NCI-H524 treated with DMSO at 0.1 percent for 48 hours (cell line): ENCODE data around the gene H2BK1.

Experiments used
- DNase-seq: peaks from one replicate; lab custom pipeline; 2025; lab: John Stamatoyannopoulos, UW

The H2BK1 gene

GRCh38 chr7:151245360-151246101, 35.2 kb upstream of the H2BK1 start:
- no peak for DNase-seq

- DNase-seq, result no peak
Observed at GRCh38 chr7:151244841-151245346, 34.6 kb upstream of the H2BK1 start.

DNA sequence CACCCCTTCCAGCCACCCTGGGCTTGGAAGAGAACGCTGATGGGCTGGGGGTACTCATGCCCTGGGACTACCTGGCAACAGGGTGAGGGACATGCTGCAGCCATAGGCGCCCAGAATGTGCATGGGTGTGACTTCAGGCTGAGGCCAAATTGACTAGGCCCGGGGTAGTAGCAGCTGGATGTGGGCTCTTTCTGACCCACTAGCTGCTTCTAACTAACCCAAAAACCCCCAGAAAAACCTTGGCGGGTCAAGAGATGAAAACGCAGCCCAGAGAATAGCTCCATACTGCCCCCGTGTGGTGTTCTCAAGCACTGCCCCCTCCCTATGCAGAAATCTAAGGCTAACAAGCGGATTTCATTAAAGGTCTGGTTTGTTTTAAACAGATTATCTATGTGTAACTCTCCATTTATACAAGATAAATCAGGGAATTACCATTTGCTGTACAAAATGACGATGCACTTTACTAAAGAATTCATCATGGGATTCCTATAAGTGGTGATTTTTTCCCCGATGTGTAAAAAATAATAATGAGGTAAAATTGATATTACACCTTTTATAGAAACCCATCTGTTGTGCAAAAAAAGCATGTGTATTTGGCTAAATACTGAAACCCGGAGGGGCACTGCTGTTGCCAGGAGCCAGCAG, 34.0 kb upstream of the H2BK1 start:
- no peak for DNase-seq

GRCh38 chr7:151243408-151244195, 33.3 kb upstream of the H2BK1 start:
- DNase-seq, result no peak

DNA sequence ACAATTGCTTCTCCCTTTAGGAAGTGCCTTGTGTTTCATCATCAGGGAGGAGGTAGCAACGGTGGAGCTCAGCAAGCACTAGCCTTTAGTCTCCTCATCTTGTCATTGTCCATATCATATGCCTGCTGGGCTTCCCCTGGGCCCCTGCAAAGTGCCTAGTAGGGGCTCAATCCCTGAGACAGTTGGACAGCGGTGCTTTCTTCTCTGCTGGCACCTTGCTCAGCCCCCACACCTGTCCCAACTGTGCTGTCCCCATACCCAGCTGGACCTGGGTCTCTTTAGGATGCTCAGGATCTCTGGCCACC, 32.7 kb upstream of the H2BK1 start:
- DNase-seq, result no peak

DNA sequence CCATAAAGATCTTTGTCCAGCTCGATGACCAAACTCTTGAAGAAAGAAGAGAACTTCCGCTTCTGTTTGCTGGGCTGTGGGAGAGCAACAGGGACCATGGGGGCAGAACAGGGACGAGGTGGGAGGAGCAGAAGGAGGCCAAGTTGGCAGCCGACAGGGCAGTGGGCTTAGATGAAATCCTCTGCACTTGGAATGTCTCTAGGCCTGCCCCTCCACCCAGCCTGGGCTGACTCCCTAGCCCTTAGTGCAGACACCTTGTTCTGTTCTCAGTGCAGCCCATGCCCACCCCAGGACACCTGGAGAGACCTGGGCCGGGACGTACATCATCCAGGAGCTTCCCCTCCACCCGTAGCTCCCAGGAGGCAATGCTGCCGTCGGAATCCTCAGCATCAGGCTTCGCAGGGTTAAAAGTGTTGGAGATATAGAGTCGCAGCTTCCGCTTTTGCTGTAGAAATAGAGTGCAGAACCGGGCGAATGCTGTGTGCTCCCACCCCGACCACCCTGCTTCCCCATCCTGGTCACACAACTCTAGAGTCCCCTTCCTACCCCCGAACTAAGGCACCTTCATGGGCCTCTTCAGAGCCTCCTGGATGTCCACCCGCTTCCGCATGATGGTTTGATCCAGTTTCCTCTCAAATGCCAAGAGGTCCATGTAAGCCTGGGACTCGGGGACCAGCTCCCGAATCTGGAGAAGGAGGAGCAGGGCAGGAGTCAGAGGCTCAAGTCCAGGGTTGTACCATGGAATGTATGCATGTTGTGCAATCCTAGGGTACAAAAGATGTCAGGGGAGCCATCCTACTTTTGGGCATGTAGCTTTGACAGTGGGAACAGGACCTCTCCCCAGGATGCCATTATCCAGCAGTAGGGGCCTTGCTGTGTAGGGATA, 32.1 kb upstream of the H2BK1 start:
- DNase-seq, result no peak

GRCh38 chr7:151241755-151242096, 31.4 kb upstream of the H2BK1 start:
- DNase-seq, result no peak

GRCh38 chr7:151240942-151241754, 30.9 kb upstream of the H2BK1 start:
- DNase-seq, result no peak

- no peak for DNase-seq
Observed at GRCh38 chr7:151240536-151240935, 30.2 kb upstream of the H2BK1 start.

DNA sequence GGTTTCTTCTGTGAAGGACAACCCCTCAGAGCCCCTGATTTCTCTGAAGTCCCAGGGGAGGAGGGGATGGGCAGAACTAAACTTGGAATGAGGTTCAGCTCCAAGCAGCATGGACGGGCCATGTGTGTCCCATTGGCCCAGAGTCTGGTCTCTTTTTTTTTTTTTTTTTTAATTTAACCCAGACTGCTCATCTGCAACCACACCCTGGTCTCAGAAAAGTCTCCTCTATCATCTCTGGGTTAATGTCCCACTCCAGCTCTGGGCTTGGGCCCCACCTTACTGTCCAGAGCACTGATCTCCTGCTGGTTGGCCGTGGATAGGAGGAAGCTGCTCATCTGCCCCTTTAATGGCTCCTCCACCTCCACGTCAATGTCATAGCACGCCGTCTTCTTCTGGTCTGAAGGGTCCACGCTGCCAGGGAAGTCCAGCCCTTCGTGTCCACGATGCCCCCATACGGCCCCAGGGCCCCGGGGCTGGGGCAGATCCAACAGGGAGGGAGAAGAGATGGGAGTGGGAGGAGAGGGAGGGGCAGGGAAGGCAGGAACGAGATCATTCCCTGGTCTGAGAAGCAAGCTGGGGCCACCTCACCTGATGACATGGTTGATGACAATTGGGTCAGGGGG, 29.7 kb upstream of the H2BK1 start:
- DNase-seq, result no peak

- no peak for DNase-seq
Observed at GRCh38 chr7:151238924-151239836, 28.9 kb upstream of the H2BK1 start.

GRCh38 chr7:151238190-151238810, 28.0 kb upstream of the H2BK1 start:
- DNase-seq, result no peak

GRCh38 chr7:151237244-151238189, 27.2 kb upstream of the H2BK1 start:
- DNase-seq, result no peak

DNA sequence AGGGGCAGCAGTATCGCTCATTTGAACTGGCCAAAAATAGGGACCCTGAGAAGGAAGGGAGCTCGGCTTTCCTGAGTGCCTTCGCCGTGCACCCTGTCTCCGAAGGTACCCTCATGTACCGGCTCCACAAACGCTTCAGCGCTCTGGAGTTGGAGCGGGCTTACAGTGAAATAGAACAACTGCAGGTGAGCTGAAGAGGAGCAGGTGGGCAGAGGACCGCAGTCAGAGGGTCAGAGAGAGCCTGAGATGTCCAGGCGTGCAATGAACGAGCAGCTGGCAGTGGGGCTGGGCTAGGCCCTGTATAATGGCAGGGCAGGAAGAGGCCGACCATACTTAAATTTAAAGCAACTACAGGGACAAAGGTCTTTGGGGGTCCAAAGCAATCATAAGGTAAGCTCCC, 26.1 kb upstream of the H2BK1 start:
- no peak for DNase-seq

- no peak for DNase-seq
Observed at GRCh38 chr7:151235091-151235787, 25.0 kb upstream of the H2BK1 start.

GRCh38 chr7:151233804-151234203, 23.5 kb upstream of the H2BK1 start:
- DNase-seq, result no peak

GRCh38 chr7:151232917-151233701, 22.8 kb upstream of the H2BK1 start:
- no peak for DNase-seq
